22Rv1 (cell line): ENCODE measurements around the gene PDGFD.

ENCODE experiments used
- H3K27ac ChIP-seq: fragments of 450-650 bp; 2 replicates; pipeline ENCODE4 v1.5.1; 2017
- ZFX ChIP-seq: fragments of 450-650 bp; IDR thresholded peaks from 2 replicates; pipeline ENCODE4 v1.6.1; 2017; ENCODE audit warnings: antibody characterized with exemption, borderline replicate concordance
- TF ChIP-seq, protein P1 (sequence below): fragments of 450-650 bp; IDR thresholded peaks from 2 replicates; pipeline ENCODE4 v1.5.1; 2017; ENCODE audit warnings: mild to moderate bottlenecking

PDGFD gene

DNA sequence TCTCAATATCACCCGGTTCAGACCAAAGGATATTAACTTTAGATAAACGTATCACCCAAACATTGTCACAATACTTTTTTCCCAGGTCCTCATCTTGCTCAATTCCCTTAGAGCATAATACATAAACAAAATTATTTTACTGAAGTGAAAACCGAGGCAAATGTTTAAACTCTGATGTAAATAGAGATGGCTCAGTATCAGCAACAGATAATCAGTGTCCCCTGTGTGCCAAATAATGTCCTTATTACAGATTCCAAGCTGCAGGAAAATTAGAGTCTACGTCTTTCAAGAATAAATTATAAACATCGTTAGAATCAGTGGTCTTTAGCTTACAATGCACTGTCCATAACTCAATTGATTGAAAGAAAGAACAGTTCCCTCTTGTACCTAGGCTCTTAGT lies 77.3 kb downstream of the PDGFD start:
- TF ChIP-seq, protein P1, sequence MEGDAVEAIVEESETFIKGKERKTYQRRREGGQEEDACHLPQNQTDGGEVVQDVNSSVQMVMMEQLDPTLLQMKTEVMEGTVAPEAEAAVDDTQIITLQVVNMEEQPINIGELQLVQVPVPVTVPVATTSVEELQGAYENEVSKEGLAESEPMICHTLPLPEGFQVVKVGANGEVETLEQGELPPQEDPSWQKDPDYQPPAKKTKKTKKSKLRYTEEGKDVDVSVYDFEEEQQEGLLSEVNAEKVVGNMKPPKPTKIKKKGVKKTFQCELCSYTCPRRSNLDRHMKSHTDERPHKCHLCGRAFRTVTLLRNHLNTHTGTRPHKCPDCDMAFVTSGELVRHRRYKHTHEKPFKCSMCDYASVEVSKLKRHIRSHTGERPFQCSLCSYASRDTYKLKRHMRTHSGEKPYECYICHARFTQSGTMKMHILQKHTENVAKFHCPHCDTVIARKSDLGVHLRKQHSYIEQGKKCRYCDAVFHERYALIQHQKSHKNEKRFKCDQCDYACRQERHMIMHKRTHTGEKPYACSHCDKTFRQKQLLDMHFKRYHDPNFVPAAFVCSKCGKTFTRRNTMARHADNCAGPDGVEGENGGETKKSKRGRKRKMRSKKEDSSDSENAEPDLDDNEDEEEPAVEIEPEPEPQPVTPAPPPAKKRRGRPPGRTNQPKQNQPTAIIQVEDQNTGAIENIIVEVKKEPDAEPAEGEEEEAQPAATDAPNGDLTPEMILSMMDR = no peak
- TF ChIP-seq ZFX = no peak
- H3K27ac ChIP-seq = no peak overlapping the region

DNA sequence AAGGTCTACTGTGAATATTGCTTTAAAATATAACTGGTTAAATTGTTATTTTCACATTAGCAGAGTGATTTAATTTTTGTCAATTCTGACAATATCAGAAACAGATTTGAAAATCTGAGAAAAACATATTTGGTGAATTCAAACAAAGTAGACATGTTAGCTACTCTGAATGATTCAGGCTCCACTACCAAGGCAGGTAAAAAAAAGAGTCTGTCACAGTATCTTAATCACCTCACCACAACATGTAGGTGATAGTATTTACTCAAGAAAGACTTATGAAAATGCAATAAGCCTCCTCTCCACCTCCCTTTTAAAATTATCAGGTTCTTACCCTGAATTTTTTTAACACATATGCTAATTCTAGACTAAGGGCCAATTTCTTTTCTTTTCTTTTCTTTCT lies 85.0 kb downstream of the PDGFD start:
- H3K27ac ChIP-seq = no peak overlapping the region
- TF ChIP-seq, protein P1 = no peak
- TF ChIP-seq ZFX = no peak

DNA sequence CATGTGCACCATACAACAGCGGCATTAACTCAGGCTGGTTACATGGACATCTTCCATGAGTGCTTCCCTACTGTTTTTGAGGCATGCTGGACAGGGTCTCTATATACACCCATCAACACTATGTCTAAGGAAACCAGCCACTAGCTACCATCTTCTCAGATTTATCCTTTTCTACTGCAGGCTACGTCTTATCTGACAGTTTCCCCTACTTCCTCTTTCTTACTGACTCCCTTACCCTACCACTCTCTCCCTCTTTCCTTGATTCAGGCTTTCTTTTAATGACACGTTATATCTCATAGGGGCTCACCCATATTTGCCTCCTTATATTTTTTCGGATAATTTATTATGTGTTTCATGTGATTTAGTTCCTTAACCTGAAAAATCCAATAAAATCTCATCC lies 85.7 kb downstream of the PDGFD start:
- H3K27ac ChIP-seq = no peak overlapping the region
- TF ChIP-seq ZFX = no peak
- TF ChIP-seq, protein P1 = no peak

DNA sequence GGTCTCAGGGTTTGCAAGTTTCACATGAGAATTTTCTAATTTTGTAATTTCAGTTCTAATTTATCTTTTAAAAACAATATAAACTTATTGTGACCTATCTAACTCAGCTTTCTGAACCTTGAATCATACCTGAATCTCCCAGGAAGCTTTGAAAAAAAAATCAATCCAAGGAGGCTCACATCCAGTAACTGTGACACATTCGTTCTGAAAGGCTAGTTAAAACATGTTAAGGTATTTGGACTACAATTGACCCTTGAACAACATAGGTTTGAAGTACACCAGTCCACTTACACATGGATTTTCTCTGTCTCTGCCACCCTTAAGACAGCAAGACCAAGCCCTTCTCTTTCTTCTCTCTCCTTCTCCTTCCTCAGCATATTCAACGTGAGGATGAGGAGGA lies 87.5 kb downstream of the PDGFD start:
- no peak overlapping the region for H3K27ac ChIP-seq
- no peak for TF ChIP-seq ZFX
- TF ChIP-seq, protein P1 = no peak

GRCh38 chr11:104075706-104076105 lies 88.2 kb downstream of the PDGFD start:
- TF ChIP-seq ZFX = no peak
- TF ChIP-seq, protein P1 = no peak
- H3K27ac ChIP-seq = no peak overlapping the region

DNA sequence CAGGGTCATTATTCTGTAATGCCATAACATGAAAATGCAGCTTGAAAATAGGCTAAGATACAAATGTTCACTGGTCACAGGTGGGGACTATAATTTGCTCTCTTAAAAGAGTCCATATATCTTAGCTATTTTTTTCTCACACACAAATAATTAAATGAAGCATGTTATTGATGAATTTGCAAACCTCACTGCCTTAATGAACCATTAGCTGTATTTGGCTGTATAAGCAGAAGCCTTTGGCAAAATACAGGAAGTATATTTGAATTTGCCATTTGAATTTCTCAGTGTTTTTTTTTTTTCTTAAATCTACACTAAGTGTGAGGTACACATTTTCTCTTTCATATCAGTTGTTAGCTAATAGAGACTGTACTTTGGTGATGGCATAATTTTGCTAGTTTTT lies 88.9 kb downstream of the PDGFD start:
- H3K27ac ChIP-seq = no peak overlapping the region
- TF ChIP-seq, protein P1 = no peak
- TF ChIP-seq ZFX = no peak

- TF ChIP-seq, protein P1 = no peak
- TF ChIP-seq ZFX = no peak
- H3K27ac ChIP-seq = no peak overlapping the region
Measured at GRCh38 chr11:104073950-104074705, 89.8 kb downstream of the PDGFD start.
